HepG2 (cell line): ENCODE results near the gene NPSR1. TPM values are rescaled to one million over a fixed set of nuclear protein-coding genes. Genes with fewer than 3 reads are reported as not detected.

Experiments
- ATAC-seq: fragments of 200-7000 bp; cut with Tn5 transposase; 3 replicates; pipeline ENCODE4 v1.9.1; 2020; ENCODE audit warnings: mild to moderate bottlenecking, moderate library complexity
- BruUV-seq: library from RNA; stranded (reverse); fragments of 400-500 nt; replicated peaks from 2 replicates; lab custom pipeline; 2021; lab: Mats Ljungman, UMichigan
- CTCF ChIA-PET: fragments of 300-600 bp; formaldehyde crosslinking; extraction: SDS; loops from one replicate; lab custom pipeline; 2021; ENCODE audit warnings: low total read pairs, inconsistent platforms, low intra/inter-chr PET ratio; lab: Yijun Ruan, JAX
- POLR2A ChIA-PET: fragments of 350-600 bp; sonication (Branson Sonifier 250); formaldehyde crosslinking; loops from one replicate; lab custom pipeline; 2020; ENCODE audit warnings: antibody characterized with exemption, inconsistent platforms; lab: Yijun Ruan, JAX
- DNase-seq: peaks from one replicate; pipeline ENCODE4 v3.0.0-alpha.2; 2015; ENCODE audit warnings: low spot score
- FAIRE-seq: peaks from 3 replicates; lab custom pipeline; 2011; peaks lifted over from hg19 to GRCh38; lab: Jason Lieb, UNC
- H2AFZ ChIP-seq: one replicate; pipeline ENCODE4 v1.6.1; 2011; ENCODE audit warnings: low read length, inconsistent platforms
- H3K27ac ChIP-seq: fragments of 300-600 bp; 3 replicates; pipeline ENCODE4 v1.8.0; 2011; ENCODE audit warnings: mixed run types, mild to moderate bottlenecking, mixed read lengths, low read length, inconsistent platforms; ENCODE audit not compliant: insufficient read depth; ENCODE audit errors: extremely low read length
- H3K27me3 ChIP-seq, 2 experiments: fragments of 200-600 bp in 1 of 2; 2 replicates in 1 of 2; 3 replicates in 1 of 2; pipeline versions ENCODE4 v1.6.0 to v1.8.0; 2011; ENCODE audit warnings: low read length in 2 of 2, mild to moderate bottlenecking in 2 of 2, moderate library complexity in 2 of 2, inconsistent platforms in 1 of 2; ENCODE audit not compliant: insufficient read depth in 2 of 2, control insufficient read depth in 1 of 2
- H3K36me3 ChIP-seq, 2 experiments: fragments of 200-600 bp in 1 of 2; replicated peaks in 1 of 2; 2 replicates in 1 of 2; 3 replicates in 1 of 2; pipeline versions ENCODE4 v1.5.1 to v1.8.0; 2011; ENCODE audit warnings: low read length in 2 of 2, inconsistent platforms in 1 of 2; ENCODE audit not compliant: insufficient read depth in 2 of 2, control insufficient read depth in 1 of 2
- H3K4me1 ChIP-seq: 2 replicates; pipeline ENCODE4 v1.5.1; 2012; ENCODE audit warnings: low read length, inconsistent platforms; ENCODE audit not compliant: insufficient read depth
- H3K4me2 ChIP-seq: 2 replicates; pipeline ENCODE4 v1.6.0; 2011; ENCODE audit warnings: low read depth, low read length, inconsistent platforms
- H3K4me3 ChIP-seq, 3 experiments: fragments of 200-600 bp in 1 of 3; sonication (generic), shearing (Covaris generic) in 1 of 3; replicated peaks in 1 of 3; 2 replicates each; pipeline ENCODE4 v1.5.1; 2011 to 2016; ENCODE audit warnings: low read length in 3 of 3, inconsistent platforms in 2 of 3, low read depth in 2 of 3, mild to moderate bottlenecking in 2 of 3, control low read depth in 1 of 3, mixed read lengths in 1 of 3; ENCODE audit not compliant: insufficient read depth in 1 of 3
- H3K79me2 ChIP-seq: one replicate; pipeline ENCODE4 v1.6.1; 2011; ENCODE audit warnings: low read length, inconsistent platforms; ENCODE audit not compliant: insufficient read depth
- H3K9ac ChIP-seq: 2 replicates; pipeline ENCODE4 v1.6.0; 2011; ENCODE audit warnings: mild to moderate bottlenecking, low read depth, low read length, inconsistent platforms; ENCODE audit not compliant: insufficient read depth
- H3K9me3 ChIP-seq: 2 replicates; pipeline ENCODE4 v1.5.1; 2012; ENCODE audit warnings: mild to moderate bottlenecking, low read length
- H4K20me1 ChIP-seq: 2 replicates; pipeline ENCODE4 v1.6.0; 2011; ENCODE audit warnings: inconsistent platforms, mild to moderate bottlenecking, low read length, moderate library complexity; ENCODE audit not compliant: insufficient read depth
- ATM ChIP-seq: fragments of 450-650 bp; IDR thresholded peaks from 2 replicates; pipeline ENCODE4 v1.7.1; 2017; ENCODE audit warnings: mild to moderate bottlenecking, borderline replicate concordance
- NR2F2 ChIP-seq: IDR thresholded peaks from 2 replicates; pipeline ENCODE4 v1.6.1; 2012; ENCODE audit warnings: low read depth, inconsistent platforms, borderline replicate concordance
- PAX8 ChIP-seq: sonication (generic); formaldehyde crosslinking; IDR thresholded peaks from 2 replicates; pipeline ENCODE4 v1.8.0; 2022; ENCODE audit warnings: mild to moderate bottlenecking, missing genetic modification reagents, borderline replicate concordance
- ZKSCAN5 ChIP-seq: sonication (generic); formaldehyde crosslinking; IDR thresholded peaks from 2 replicates; pipeline ENCODE4 v1.5.1; 2020; ENCODE audit warnings: mild to moderate bottlenecking, missing genetic modification reagents
- ZNF24 ChIP-seq: fragments of 450-650 bp; IDR thresholded peaks from 2 replicates; pipeline ENCODE4 v1.6.1; 2017; ENCODE audit warnings: antibody characterized with exemption, mild to moderate bottlenecking
- ZSCAN21 ChIP-seq: sonication (generic); formaldehyde crosslinking; IDR thresholded peaks from 2 replicates; pipeline ENCODE4 v1.8.0; 2022; ENCODE audit warnings: mild to moderate bottlenecking, missing genetic modification reagents, moderate library complexity, borderline replicate concordance
- ZSCAN29 ChIP-seq: sonication (generic); formaldehyde crosslinking; conservative IDR thresholded peaks from 2 replicates; pipeline ENCODE4 v1.4.0; 2020; ENCODE audit warnings: mild to moderate bottlenecking, missing genetic modification reagents
- WGBS: methylation state at CpG from one replicate; pipeline ENCODE4 v1.1.6; 2017; ENCODE audit warnings: low lambda C conversion rate; 5-methylcytosine and 5-hydroxymethylcytosine counted together
- in situ Hi-C: cut with HindIII; loops from 2 replicates; pipeline ENCODE4 v1.10.0; 2017; ENCODE audit warnings: low pct_unique_long_range_greater_than_20kb; ENCODE audit not compliant: extremely low pct_ligation_motif_present
- intact Hi-C: fragments of 100-400 bp; cut with micrococcal nuclease; formaldehyde crosslinking; loops from one replicate; pipeline ENCODE4 v1.10.0; 2022; ENCODE audit not compliant: unreplicated experiment
- polyA plus RNA-seq, 8 experiments: library from polyadenylated mRNA; depleted of rRNA in 3 of 8; stranded (reverse) in 7 of 8; unstranded in 1 of 8; fragments of >200 nt; fragmentation: Illumina TruSeq in 4 of 8; extraction: Trizol in 4 of 8; gene quantifications; 2 replicates each; pipeline versions ENCODE4 v1.2.1 to v1.2.3, GENCODE V29; 2011 to 2016; ENCODE audit warnings: low read depth in 4 of 8, missing spikeins in 1 of 8, mixed read lengths in 1 of 8; ENCODE audit not compliant: insufficient read depth in 1 of 8
- total RNA-seq, 5 experiments: library from RNA; depleted of rRNA; stranded (reverse); fragments of >200 nt; fragmentation: Illumina TruSeq; extraction: Trizol; gene quantifications; 2 replicates each; pipeline ENCODE4 v1.2.3, GENCODE V29; 2016; ENCODE audit warnings: low read depth in 1 of 5
- TF ChIP-seq, protein P1 (sequence below): IDR thresholded peaks from 2 replicates; pipeline ENCODE4 v1.6.1; 2016
- TF ChIP-seq, protein P2 (sequence below): sonication (generic); formaldehyde crosslinking; IDR thresholded peaks from 2 replicates; pipeline ENCODE4 v1.8.1; 2022; ENCODE audit warnings: mild to moderate bottlenecking, missing genetic modification reagents
- TF ChIP-seq, protein P3 (sequence below): sonication (generic); formaldehyde crosslinking; IDR thresholded peaks from 2 replicates; pipeline ENCODE4 v1.4.0; 2020; ENCODE audit warnings: missing genetic modification reagents, borderline replicate concordance
- TF ChIP-seq, protein P4 (sequence below): sonication (generic); formaldehyde crosslinking; IDR thresholded peaks from 2 replicates; pipeline ENCODE4 v1.5.0; 2020; ENCODE audit warnings: mild to moderate bottlenecking, missing genetic modification reagents

NPSR1 gene
- total and polyA plus RNA-seq, 2 of the 13 experiments (the other 11 are each of a cell fraction or from before 2014, with no cell fraction given) = not detected

- Histone ChIP-seq H3K4me2 (no peak overlapping the region), H3K27me3 (no peaks in the 10 kb centered on the region), H3K36me3 (peaks cover 6 to 30% of the 10 kb centered on the region in 2 experiments), H4K20me1 (no peaks in the 10 kb centered on the region), H2AFZ (no peak overlapping the region), H3K27ac (no peak overlapping the region), H3K4me3 (no peak overlapping the region), H3K9me3 (no peaks in the 10 kb centered on the region), H3K9ac (no peak overlapping the region), H3K79me2 (no peaks in the 10 kb centered on the region), H3K4me1 (peaks cover 8% of the 10 kb centered on the region; the same call in 1 of the 2 replicates)
- ChIA-PET POLR2A (interaction anchor here (1.3 kb wide), 1 partner anchor 28 kb away, joined by 3 read pairs; no protein-coding TSS in a partner anchor), CTCF (no interaction called here)
- DNase-seq (no peak), ATAC-seq (no peak), FAIRE-seq (no peak)
- in situ Hi-C loops (no loop called here), intact Hi-C loops (no loop called here)
- 100% methylated on average over 3 of the region's 3 CpGs for WGBS
- TF ChIP-seq PAX8 (CRISPR knock-in tag) (no peak), ZKSCAN5 (no peak)
- no TSS peak for BruUV-seq
Measured at GRCh38 chr7:34719636-34720035, 61.6 kb downstream of the NPSR1 start.

- H3K4me1 ChIP-seq = peaks cover 8% of the 10 kb centered on the region; the same call in 1 of the 2 replicates
- no peak overlapping the region for H3K27ac ChIP-seq
- intact Hi-C loops (no loop called here), in situ Hi-C loops (no loop called here)
- CTCF ChIA-PET = no interaction called here
- DNase-seq = no peak
- no peak overlapping the region for H3K4me2 ChIP-seq
- no peak for ATAC-seq
- no peak overlapping the region for H2AFZ ChIP-seq
- no TSS peak for BruUV-seq
- H3K79me2 ChIP-seq = no peaks in the 10 kb centered on the region
- H3K9ac ChIP-seq = no peak overlapping the region
- no peaks in the 10 kb centered on the region for H3K9me3 ChIP-seq
- POLR2A ChIA-PET = no interaction called here
- FAIRE-seq = no peak
- H3K27me3 ChIP-seq = no peaks in the 10 kb centered on the region
- H4K20me1 ChIP-seq = no peaks in the 10 kb centered on the region
- no peak overlapping the region for H3K4me3 ChIP-seq
- H3K36me3 ChIP-seq = peaks cover 6 to 32% of the 10 kb centered on the region in 2 experiments
- TF ChIP-seq, protein P1, sequence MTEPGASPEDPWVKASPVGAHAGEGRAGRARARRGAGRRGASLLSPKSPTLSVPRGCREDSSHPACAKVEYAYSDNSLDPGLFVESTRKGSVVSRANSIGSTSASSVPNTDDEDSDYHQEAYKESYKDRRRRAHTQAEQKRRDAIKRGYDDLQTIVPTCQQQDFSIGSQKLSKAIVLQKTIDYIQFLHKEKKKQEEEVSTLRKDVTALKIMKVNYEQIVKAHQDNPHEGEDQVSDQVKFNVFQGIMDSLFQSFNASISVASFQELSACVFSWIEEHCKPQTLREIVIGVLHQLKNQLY (CRISPR knock-in tag) = no peak
- TF ChIP-seq, protein P2, sequence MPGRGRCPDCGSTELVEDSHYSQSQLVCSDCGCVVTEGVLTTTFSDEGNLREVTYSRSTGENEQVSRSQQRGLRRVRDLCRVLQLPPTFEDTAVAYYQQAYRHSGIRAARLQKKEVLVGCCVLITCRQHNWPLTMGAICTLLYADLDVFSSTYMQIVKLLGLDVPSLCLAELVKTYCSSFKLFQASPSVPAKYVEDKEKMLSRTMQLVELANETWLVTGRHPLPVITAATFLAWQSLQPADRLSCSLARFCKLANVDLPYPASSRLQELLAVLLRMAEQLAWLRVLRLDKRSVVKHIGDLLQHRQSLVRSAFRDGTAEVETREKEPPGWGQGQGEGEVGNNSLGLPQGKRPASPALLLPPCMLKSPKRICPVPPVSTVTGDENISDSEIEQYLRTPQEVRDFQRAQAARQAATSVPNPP (CRISPR knock-in tag) = no peak
- TF ChIP-seq ATM (no peak), NR2F2 (no peak), ZSCAN29 (CRISPR knock-in tag) (no peak), ZSCAN21 (CRISPR knock-in tag) (no peak), ZNF24 (no peak)
- TF ChIP-seq, protein P3, sequence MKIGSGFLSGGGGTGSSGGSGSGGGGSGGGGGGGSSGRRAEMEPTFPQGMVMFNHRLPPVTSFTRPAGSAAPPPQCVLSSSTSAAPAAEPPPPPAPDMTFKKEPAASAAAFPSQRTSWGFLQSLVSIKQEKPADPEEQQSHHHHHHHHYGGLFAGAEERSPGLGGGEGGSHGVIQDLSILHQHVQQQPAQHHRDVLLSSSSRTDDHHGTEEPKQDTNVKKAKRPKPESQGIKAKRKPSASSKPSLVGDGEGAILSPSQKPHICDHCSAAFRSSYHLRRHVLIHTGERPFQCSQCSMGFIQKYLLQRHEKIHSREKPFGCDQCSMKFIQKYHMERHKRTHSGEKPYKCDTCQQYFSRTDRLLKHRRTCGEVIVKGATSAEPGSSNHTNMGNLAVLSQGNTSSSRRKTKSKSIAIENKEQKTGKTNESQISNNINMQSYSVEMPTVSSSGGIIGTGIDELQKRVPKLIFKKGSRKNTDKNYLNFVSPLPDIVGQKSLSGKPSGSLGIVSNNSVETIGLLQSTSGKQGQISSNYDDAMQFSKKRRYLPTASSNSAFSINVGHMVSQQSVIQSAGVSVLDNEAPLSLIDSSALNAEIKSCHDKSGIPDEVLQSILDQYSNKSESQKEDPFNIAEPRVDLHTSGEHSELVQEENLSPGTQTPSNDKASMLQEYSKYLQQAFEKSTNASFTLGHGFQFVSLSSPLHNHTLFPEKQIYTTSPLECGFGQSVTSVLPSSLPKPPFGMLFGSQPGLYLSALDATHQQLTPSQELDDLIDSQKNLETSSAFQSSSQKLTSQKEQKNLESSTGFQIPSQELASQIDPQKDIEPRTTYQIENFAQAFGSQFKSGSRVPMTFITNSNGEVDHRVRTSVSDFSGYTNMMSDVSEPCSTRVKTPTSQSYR = no peak
- TF ChIP-seq, protein P4, sequence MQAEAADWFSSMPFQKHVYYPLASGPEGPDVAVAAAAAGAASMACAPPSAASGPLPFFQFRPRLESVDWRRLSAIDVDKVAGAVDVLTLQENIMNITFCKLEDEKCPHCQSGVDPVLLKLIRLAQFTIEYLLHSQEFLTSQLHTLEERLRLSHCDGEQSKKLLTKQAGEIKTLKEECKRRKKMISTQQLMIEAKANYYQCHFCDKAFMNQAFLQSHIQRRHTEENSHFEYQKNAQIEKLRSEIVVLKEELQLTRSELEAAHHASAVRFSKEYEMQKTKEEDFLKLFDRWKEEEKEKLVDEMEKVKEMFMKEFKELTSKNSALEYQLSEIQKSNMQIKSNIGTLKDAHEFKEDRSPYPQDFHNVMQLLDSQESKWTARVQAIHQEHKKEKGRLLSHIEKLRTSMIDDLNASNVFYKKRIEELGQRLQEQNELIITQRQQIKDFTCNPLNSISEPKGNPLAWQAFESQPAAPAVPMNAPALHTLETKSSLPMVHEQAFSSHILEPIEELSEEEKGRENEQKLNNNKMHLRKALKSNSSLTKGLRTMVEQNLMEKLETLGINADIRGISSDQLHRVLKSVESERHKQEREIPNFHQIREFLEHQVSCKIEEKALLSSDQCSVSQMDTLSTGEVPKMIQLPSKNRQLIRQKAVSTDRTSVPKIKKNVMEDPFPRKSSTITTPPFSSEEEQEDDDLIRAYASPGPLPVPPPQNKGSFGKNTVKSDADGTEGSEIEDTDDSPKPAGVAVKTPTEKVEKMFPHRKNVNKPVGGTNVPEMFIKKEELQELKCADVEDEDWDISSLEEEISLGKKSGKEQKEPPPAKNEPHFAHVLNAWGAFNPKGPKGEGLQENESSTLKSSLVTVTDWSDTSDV (CRISPR knock-in tag) = no peak
Measured at GRCh38 chr7:34720289-34720688, 62.3 kb downstream of the NPSR1 start.
